HCT116 (cell line): ENCODE results near the gene HERC3. TPM values are rescaled to one million over a fixed set of nuclear protein-coding genes. Genes with fewer than 3 reads are reported as not detected.

ENCODE experiments used
- ATAC-seq: fragments of 200-7000 bp; cut with Tn5 transposase; 2 replicates; pipeline ENCODE4 v1.9.1; 2020; ENCODE audit warnings: mild to moderate bottlenecking, moderate library complexity
- BruUV-seq: library from RNA; stranded (reverse); fragments of 400-500 nt; replicated peaks from 2 replicates; lab custom pipeline; 2021; lab: Mats Ljungman, UMichigan
- CTCF ChIA-PET: fragments of 300-600 bp; sonication (Branson Sonifier 250); formaldehyde crosslinking; loops from one replicate; lab custom pipeline; 2021; ENCODE audit warnings: antibody characterized with exemption; lab: Charles Lee
- POLR2A ChIA-PET: fragments of 300-600, 350-600 bp; sonication (Branson Sonifier 250); formaldehyde crosslinking; loops from one replicate; lab custom pipeline; 2021; ENCODE audit warnings: antibody characterized with exemption; lab: Charles Lee
- RAD21 ChIA-PET, 2 experiments: fragments of 300-600 bp; sonication (Branson Sonifier 250); formaldehyde crosslinking; loops; one replicate each; lab custom pipeline; 2023; ENCODE audit warnings: low total read pairs in 2 of 2; ENCODE audit not compliant: uncharacterized antibody in 2 of 2, unreplicated experiment in 2 of 2, low non-redundant PET in 1 of 2; lab: Charles Lee
- DNase-seq: peaks from one replicate; pipeline ENCODE4 v3.0.0-alpha.2; 2010; ENCODE audit warnings: low read depth, low spot score
- H2AFZ ChIP-seq: fragments of 200-600 bp; shearing (Covaris generic), sonication (generic); 2 replicates; pipeline ENCODE4 v1.6.1; 2017; ENCODE audit warnings: low read depth, mixed run types, mixed read lengths, antibody characterized with exemption, low read length; ENCODE audit not compliant: poor library complexity, severe bottlenecking
- H3K27ac ChIP-seq: 2 replicates; pipeline ENCODE4 v1.5.1; 2012; ENCODE audit warnings: low read depth, low read length
- H3K27me3 ChIP-seq: fragments of 200-600 bp; sonication (generic); 2 replicates; pipeline ENCODE4 v1.6.1; 2016; ENCODE audit warnings: mixed run types, low read length, mixed read lengths; ENCODE audit not compliant: insufficient read depth
- H3K36me3 ChIP-seq, 2 experiments: fragments of 200-500 bp in 1 of 2; fragments of 200-600 bp in 1 of 2; sonication (Bioruptor generic) in 1 of 2; sonication (generic) in 1 of 2; 2 replicates each; pipeline versions ENCODE4 v1.5.1 to v1.6.1; 2014 to 2016; ENCODE audit warnings: low read length in 2 of 2, inconsistent platforms in 1 of 2, mixed read lengths in 1 of 2, mixed run types in 1 of 2; ENCODE audit not compliant: insufficient read depth in 2 of 2, control insufficient read depth in 1 of 2
- H3K4me1 ChIP-seq, 2 experiments: fragments of 200-600 bp in 1 of 2; sonication (generic) in 1 of 2; 2 replicates each; pipeline versions ENCODE4 v1.5.1 to v1.6.1; 2012 to 2017; ENCODE audit warnings: low read length in 2 of 2, inconsistent platforms in 1 of 2, mild to moderate bottlenecking in 1 of 2, mixed read lengths in 1 of 2, mixed run types in 1 of 2, moderate library complexity in 1 of 2; ENCODE audit not compliant: insufficient read depth in 2 of 2, control insufficient read depth in 1 of 2
- H3K4me2 ChIP-seq: fragments of 200-600 bp; sonication (generic); 2 replicates; pipeline ENCODE4 v1.6.1; 2017; ENCODE audit warnings: mixed run types, low read length, mixed read lengths
- H3K4me3 ChIP-seq, 2 experiments: fragments of 200-600 bp in 1 of 2; sonication (generic) in 1 of 2; replicated peaks in 1 of 2; 2 replicates each; pipeline ENCODE4 v1.5.1; 2011 to 2016; ENCODE audit warnings: low read length in 2 of 2, control low read depth in 1 of 2, low read depth in 1 of 2, mild to moderate bottlenecking in 1 of 2, mixed read lengths in 1 of 2, mixed run types in 1 of 2
- H3K79me2 ChIP-seq: fragments of 200-600 bp; sonication (generic); 2 replicates; pipeline ENCODE4 v1.6.1; 2017; ENCODE audit warnings: mild to moderate bottlenecking, mixed run types, low read length, moderate library complexity, mixed read lengths; ENCODE audit not compliant: insufficient read depth
- H3K9ac ChIP-seq: fragments of 200-600 bp; sonication (generic); 2 replicates; pipeline ENCODE4 v1.6.1; 2016; ENCODE audit warnings: low read length, mixed read lengths
- H3K9me2 ChIP-seq: fragments of 200-600 bp; sonication (generic), shearing (Covaris generic); 2 replicates; pipeline ENCODE4 v1.6.1; 2017; ENCODE audit warnings: mixed run types, mild to moderate bottlenecking, moderate library complexity; ENCODE audit not compliant: insufficient read depth
- H3K9me3 ChIP-seq, 2 experiments: fragments of 200-500 bp in 1 of 2; fragments of 200-600 bp in 1 of 2; sonication (Bioruptor generic) in 1 of 2; sonication (generic) in 1 of 2; 2 replicates each; pipeline ENCODE4 v1.6.1; 2014 to 2017; ENCODE audit warnings: low read length in 2 of 2, mixed read lengths in 2 of 2, inconsistent platforms in 1 of 2, low read depth in 1 of 2, mild to moderate bottlenecking in 1 of 2, mixed run types in 1 of 2, moderate library complexity in 1 of 2; ENCODE audit not compliant: control insufficient read depth in 1 of 2, insufficient read depth in 1 of 2
- H4K20me1 ChIP-seq: fragments of 200-600 bp; sonication (generic), shearing (Covaris generic); 2 replicates; pipeline ENCODE4 v1.6.1; 2017; ENCODE audit warnings: mixed run types, mild to moderate bottlenecking, moderate library complexity; ENCODE audit not compliant: insufficient read depth
- CBX3 ChIP-seq: IDR thresholded peaks from 2 replicates; pipeline ENCODE4 v1.6.1; 2012; ENCODE audit warnings: low read depth
- CEBPB ChIP-seq: IDR thresholded peaks from 2 replicates; pipeline ENCODE4 v1.6.1; 2012; ENCODE audit warnings: low read depth
- EGR1 ChIP-seq: IDR thresholded peaks from 2 replicates; pipeline ENCODE4 v1.6.1; 2012; ENCODE audit warnings: low read depth
- ELF1 ChIP-seq: IDR thresholded peaks from 2 replicates; pipeline ENCODE4 v1.6.1; 2012; ENCODE audit warnings: low read depth, borderline replicate concordance
- EZH2phosphoT487 ChIP-seq: fragments of 200-600 bp; IDR thresholded peaks from 2 replicates; pipeline ENCODE4 v1.6.1; 2018; ENCODE audit warnings: antibody characterized with exemption, borderline replicate concordance
- FOSL1 ChIP-seq: IDR thresholded peaks from 2 replicates; pipeline ENCODE4 v1.6.1; 2012; ENCODE audit warnings: low read depth
- JUND ChIP-seq: IDR thresholded peaks from 2 replicates; pipeline ENCODE4 v1.6.1; 2012
- POLR2A ChIP-seq: IDR thresholded peaks from 2 replicates; pipeline ENCODE4 v1.7.0; 2011; ENCODE audit warnings: borderline replicate concordance; ENCODE audit not compliant: insufficient read depth, insufficient read length; ENCODE audit errors: extremely low read depth
- POLR2AphosphoS5 ChIP-seq: IDR thresholded peaks from 2 replicates; pipeline ENCODE4 v1.6.1; 2011; ENCODE audit warnings: mild to moderate bottlenecking, low read depth, low read length, moderate library complexity
- RAD21 ChIP-seq: IDR thresholded peaks from 2 replicates; pipeline ENCODE4 v1.6.1; 2012; ENCODE audit warnings: low read depth, mild to moderate bottlenecking
- SP1 ChIP-seq: IDR thresholded peaks from 2 replicates; pipeline ENCODE4 v1.6.1; 2012; ENCODE audit warnings: low read depth
- SRF ChIP-seq: IDR thresholded peaks from 2 replicates; pipeline ENCODE4 v1.6.1; 2012; ENCODE audit warnings: low read depth
- TCF7L2 ChIP-seq: IDR thresholded peaks from 2 replicates; pipeline ENCODE4 v1.7.0; 2011; ENCODE audit warnings: borderline replicate concordance, inconsistent platforms; ENCODE audit not compliant: insufficient read depth, insufficient read length; ENCODE audit errors: extremely low read depth
- ZFX ChIP-seq: fragments of 450-650 bp; IDR thresholded peaks from 2 replicates; pipeline ENCODE4 v1.6.1; 2017
- ZNF274 ChIP-seq: fragments of 200-500 bp; sonication (Bioruptor generic); IDR thresholded peaks from 2 replicates; pipeline ENCODE4 v1.6.1; 2014; ENCODE audit warnings: mild to moderate bottlenecking, low read depth, low read length, inconsistent platforms
- intact Hi-C: fragments of 100-400 bp; cut with micrococcal nuclease; formaldehyde crosslinking; loops from 2 replicates; pipeline ENCODE4 v1.10.0; 2022
- total RNA-seq: library from RNA; stranded (reverse); gene quantifications from one replicate; pipeline ENCODE4 v1.2.1, GENCODE V29; 2021; ENCODE audit not compliant: unreplicated experiment
- TF ChIP-seq, protein P1 (sequence below): IDR thresholded peaks from 2 replicates; pipeline ENCODE4 v1.6.1; 2012
- TF ChIP-seq, protein P2 (sequence below): IDR thresholded peaks from 2 replicates; pipeline ENCODE4 v1.6.1; 2012
- TF ChIP-seq, protein P3 (sequence below), 3 experiments: fragments of 200-600 bp in 1 of 3; sonication (generic) in 1 of 3; IDR thresholded peaks in 2 of 3; conservative IDR thresholded peaks in 1 of 3; 2 replicates each; pipeline ENCODE4 v1.5.1; 2012 to 2017; ENCODE audit warnings: low read depth in 2 of 3, low read length in 2 of 3, antibody characterized with exemption in 1 of 3, borderline replicate concordance in 1 of 3, control low read depth in 1 of 3, mild to moderate bottlenecking in 1 of 3, mixed read lengths in 1 of 3, mixed run types in 1 of 3, moderate library complexity in 1 of 3; ENCODE audit not compliant: insufficient read depth in 1 of 3
- TF ChIP-seq, protein P4 (sequence below): IDR thresholded peaks from 2 replicates; pipeline ENCODE4 v1.6.1; 2011; ENCODE audit warnings: mild to moderate bottlenecking, low read length, moderate library complexity; ENCODE audit not compliant: insufficient replicate concordance; ENCODE audit errors: extremely low read depth

Gene HERC3
- total RNA-seq, 1 experiment from 2014 or later: 10.8 TPM

DNA sequence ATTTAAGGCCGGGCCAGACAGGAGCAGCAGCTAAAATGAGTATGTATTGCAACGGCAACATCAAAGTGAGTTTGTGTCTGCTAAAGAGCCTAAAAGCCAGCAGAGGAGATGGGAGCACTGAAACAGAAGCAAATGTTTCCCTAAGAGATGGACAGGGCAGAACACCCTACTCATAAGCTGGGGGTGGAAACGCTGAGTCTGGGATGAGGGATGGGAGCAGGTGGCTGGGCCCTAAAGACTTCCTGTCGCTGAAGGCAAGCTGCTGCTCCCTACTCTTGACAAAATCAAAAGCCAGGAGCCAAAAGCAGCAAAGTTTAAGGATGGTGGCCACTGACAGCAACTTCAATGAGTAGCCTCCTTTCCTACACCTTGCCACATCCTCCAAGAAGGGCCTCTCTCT lies 145.9 kb downstream of the HERC3 start:
- TF ChIP-seq, protein P1, sequence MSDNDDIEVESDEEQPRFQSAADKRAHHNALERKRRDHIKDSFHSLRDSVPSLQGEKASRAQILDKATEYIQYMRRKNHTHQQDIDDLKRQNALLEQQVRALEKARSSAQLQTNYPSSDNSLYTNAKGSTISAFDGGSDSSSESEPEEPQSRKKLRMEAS: no peak
- TF ChIP-seq, protein P2, sequence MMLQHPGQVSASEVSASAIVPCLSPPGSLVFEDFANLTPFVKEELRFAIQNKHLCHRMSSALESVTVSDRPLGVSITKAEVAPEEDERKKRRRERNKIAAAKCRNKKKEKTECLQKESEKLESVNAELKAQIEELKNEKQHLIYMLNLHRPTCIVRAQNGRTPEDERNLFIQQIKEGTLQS: no peak
- TF ChIP-seq EZH2phosphoT487 (no peak), ZNF274 (no peak), TCF7L2 (no peak), CBX3 (no peak), ELF1 (no peak), POLR2A (no peak), SP1 (no peak), ZFX (no peak), FOSL1 (no peak)
- H3K27me3 ChIP-seq: no peaks in the 10 kb centered on the region
- no peaks in the 10 kb centered on the region for H3K4me1 ChIP-seq
- H3K9ac ChIP-seq: no peak overlapping the region
- no TSS peak for BruUV-seq
- no peak overlapping the region for H3K4me3 ChIP-seq
- RAD21 ChIA-PET: no interaction called here
- intact Hi-C loops: no loop called here
- no peak overlapping the region for H3K27ac ChIP-seq
- H2AFZ ChIP-seq: no peak overlapping the region
- DNase-seq: no peak
- no peaks in the 10 kb centered on the region for H3K9me3 ChIP-seq
- CTCF ChIA-PET: no interaction called here
- ATAC-seq: no peak
- no peaks in the 10 kb centered on the region for H3K79me2 ChIP-seq
- no peaks in the 10 kb centered on the region; a peak in 1 of 4 replicates for H3K36me3 ChIP-seq
- H3K9me2 ChIP-seq: no peaks in the 10 kb centered on the region
- POLR2A ChIA-PET: no interaction called here
- no peak overlapping the region for H3K4me2 ChIP-seq
- H4K20me1 ChIP-seq: no peaks in the 10 kb centered on the region

DNA sequence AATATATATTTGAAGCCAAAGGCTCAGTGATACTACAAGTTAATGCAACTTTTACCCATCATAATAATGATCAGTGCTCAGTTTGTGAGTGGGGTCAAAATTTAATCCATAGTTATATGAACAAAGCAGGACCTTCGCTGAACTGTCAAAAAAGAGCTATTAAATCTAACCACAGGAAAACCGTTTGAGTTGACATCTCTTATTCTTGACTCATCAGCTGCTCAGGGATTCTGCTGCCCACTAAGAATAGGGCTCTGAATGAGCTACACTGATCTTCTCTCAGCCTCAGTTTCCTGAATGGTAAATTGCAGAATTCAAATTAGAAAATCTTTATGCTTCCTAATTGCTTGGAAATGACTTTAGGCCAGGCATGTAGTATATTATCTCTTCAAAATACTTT lies 150.3 kb downstream of the HERC3 start:
- intact Hi-C loops: no loop called here
- no peak overlapping the region for H3K9ac ChIP-seq
- TF ChIP-seq SP1 (no peak), EGR1 (no peak), ZNF274 (no peak), EZH2phosphoT487 (no peak), POLR2AphosphoS5 (no peak), JUND (no peak), CEBPB (no peak), RAD21 (no peak), SRF (no peak)
- TF ChIP-seq, protein P3, sequence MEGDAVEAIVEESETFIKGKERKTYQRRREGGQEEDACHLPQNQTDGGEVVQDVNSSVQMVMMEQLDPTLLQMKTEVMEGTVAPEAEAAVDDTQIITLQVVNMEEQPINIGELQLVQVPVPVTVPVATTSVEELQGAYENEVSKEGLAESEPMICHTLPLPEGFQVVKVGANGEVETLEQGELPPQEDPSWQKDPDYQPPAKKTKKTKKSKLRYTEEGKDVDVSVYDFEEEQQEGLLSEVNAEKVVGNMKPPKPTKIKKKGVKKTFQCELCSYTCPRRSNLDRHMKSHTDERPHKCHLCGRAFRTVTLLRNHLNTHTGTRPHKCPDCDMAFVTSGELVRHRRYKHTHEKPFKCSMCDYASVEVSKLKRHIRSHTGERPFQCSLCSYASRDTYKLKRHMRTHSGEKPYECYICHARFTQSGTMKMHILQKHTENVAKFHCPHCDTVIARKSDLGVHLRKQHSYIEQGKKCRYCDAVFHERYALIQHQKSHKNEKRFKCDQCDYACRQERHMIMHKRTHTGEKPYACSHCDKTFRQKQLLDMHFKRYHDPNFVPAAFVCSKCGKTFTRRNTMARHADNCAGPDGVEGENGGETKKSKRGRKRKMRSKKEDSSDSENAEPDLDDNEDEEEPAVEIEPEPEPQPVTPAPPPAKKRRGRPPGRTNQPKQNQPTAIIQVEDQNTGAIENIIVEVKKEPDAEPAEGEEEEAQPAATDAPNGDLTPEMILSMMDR (IDR thresholded peaks at IDR 0.05 in 2 of 3, conservative IDR thresholded peaks at IDR 0.05 in 1 of 3; ENCODE audit: borderline replicate concordance in 1 of 3, insufficient read depth in 1 of 3, low read depth in 2 of 3, low read length in 2 of 3): no peak
- TF ChIP-seq, protein P2: no peak
- TF ChIP-seq, protein P4, sequence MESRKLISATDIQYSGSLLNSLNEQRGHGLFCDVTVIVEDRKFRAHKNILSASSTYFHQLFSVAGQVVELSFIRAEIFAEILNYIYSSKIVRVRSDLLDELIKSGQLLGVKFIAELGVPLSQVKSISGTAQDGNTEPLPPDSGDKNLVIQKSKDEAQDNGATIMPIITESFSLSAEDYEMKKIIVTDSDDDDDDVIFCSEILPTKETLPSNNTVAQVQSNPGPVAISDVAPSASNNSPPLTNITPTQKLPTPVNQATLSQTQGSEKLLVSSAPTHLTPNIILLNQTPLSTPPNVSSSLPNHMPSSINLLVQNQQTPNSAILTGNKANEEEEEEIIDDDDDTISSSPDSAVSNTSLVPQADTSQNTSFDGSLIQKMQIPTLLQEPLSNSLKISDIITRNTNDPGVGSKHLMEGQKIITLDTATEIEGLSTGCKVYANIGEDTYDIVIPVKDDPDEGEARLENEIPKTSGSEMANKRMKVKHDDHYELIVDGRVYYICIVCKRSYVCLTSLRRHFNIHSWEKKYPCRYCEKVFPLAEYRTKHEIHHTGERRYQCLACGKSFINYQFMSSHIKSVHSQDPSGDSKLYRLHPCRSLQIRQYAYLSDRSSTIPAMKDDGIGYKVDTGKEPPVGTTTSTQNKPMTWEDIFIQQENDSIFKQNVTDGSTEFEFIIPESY: no peak

More for the DNA sequence above, 150.3 kb downstream of the HERC3 start:
- ATAC-seq (no peak), DNase-seq (no peak)
- H3K4me1 ChIP-seq: no peaks in the 10 kb centered on the region
- H3K79me2 ChIP-seq: no peaks in the 10 kb centered on the region
- H3K9me2 ChIP-seq: no peaks in the 10 kb centered on the region
- ChIA-PET RAD21 (no interaction called here), POLR2A (no interaction called here), CTCF (no interaction called here)
- no peaks in the 10 kb centered on the region for H3K27me3 ChIP-seq
- no peak overlapping the region for H3K4me2 ChIP-seq
- no peak overlapping the region for H2AFZ ChIP-seq
- BruUV-seq: no TSS peak
- H3K4me3 ChIP-seq: no peak overlapping the region
- no peaks in the 10 kb centered on the region; a peak in 1 of 4 replicates for H3K36me3 ChIP-seq
- H3K27ac ChIP-seq: no peak overlapping the region
- no peaks in the 10 kb centered on the region for H3K9me3 ChIP-seq
- H4K20me1 ChIP-seq: no peaks in the 10 kb centered on the region
